OCI-LY7 (cell line): ENCODE data around the gene TUBAL3. TPM values are rescaled to one million over a fixed set of nuclear protein-coding genes. Genes with fewer than 3 reads are reported as not detected.

Experiments
- BruUV-seq: library from RNA; stranded (reverse); fragments of 400-500 nt; replicated peaks from 2 replicates; lab custom pipeline; 2021; lab: Mats Ljungman, UMichigan
- CTCF ChIA-PET: fragments of 300-600 bp; sonication (Branson Sonifier 250); formaldehyde crosslinking; loops from one replicate; lab custom pipeline; 2022; ENCODE audit warnings: antibody characterized with exemption; ENCODE audit not compliant: unreplicated experiment; lab: Charles Lee
- POLR2A ChIA-PET: fragments of 300-600 bp; sonication (Branson Sonifier 250); formaldehyde crosslinking; loops from one replicate; lab custom pipeline; 2022; ENCODE audit warnings: antibody characterized with exemption; lab: Charles Lee
- DNase-seq: peaks from one replicate; pipeline ENCODE4 v3.0.0-alpha.2; 2015; ENCODE audit warnings: low spot score
- H2AFZ ChIP-seq: fragments of 200-600 bp; sonication (generic), shearing (Covaris generic); 2 replicates; pipeline ENCODE4 v1.6.1; 2014; ENCODE audit warnings: mild to moderate bottlenecking, antibody characterized with exemption, low read length, moderate library complexity
- H3K27ac ChIP-seq: fragments of 200-600 bp; sonication (generic); 2 replicates; pipeline ENCODE4 v1.5.1; 2014; ENCODE audit warnings: mixed run types, low read depth, mild to moderate bottlenecking, moderate library complexity, low read length, inconsistent platforms; ENCODE audit not compliant: poor library complexity, severe bottlenecking
- H3K36me3 ChIP-seq: fragments of 200-600 bp; sonication (generic); 2 replicates; pipeline ENCODE4 v1.6.1; 2014; ENCODE audit warnings: mild to moderate bottlenecking, antibody characterized with exemption, low read length, moderate library complexity, mixed read lengths; ENCODE audit not compliant: insufficient read depth
- H3K4me1 ChIP-seq: fragments of 200-600 bp; sonication (generic); 2 replicates; pipeline ENCODE4 v1.5.1; 2014; ENCODE audit warnings: mild to moderate bottlenecking, low read length; ENCODE audit not compliant: insufficient read depth, poor library complexity, severe bottlenecking
- H3K4me2 ChIP-seq: fragments of 200-600 bp; sonication (generic); 2 replicates; pipeline ENCODE4 v1.6.1; 2014; ENCODE audit warnings: mild to moderate bottlenecking, low read length
- H3K4me3 ChIP-seq: fragments of 200-600 bp; sonication (generic); 2 replicates; pipeline ENCODE4 v1.5.1; 2014; ENCODE audit warnings: mild to moderate bottlenecking, low read depth, low read length; ENCODE audit not compliant: poor library complexity, severe bottlenecking
- H3K79me2 ChIP-seq: fragments of 200-600 bp; sonication (generic); 2 replicates; pipeline ENCODE4 v1.6.1; 2016; ENCODE audit warnings: low read depth, mild to moderate bottlenecking, low read length, moderate library complexity, mixed read lengths; ENCODE audit not compliant: insufficient read depth
- H3K9me2 ChIP-seq: fragments of 200-600 bp; sonication (generic); 2 replicates; pipeline ENCODE4 v1.6.1; 2016; ENCODE audit warnings: mild to moderate bottlenecking, low read length, mixed read lengths; ENCODE audit not compliant: insufficient read depth
- H3K9me3 ChIP-seq: fragments of 200-600 bp; sonication (generic); 2 replicates; pipeline ENCODE4 v1.6.1; 2014; ENCODE audit warnings: mild to moderate bottlenecking, mixed run types, low read length, mixed read lengths
- H4K20me1 ChIP-seq: fragments of 200-600 bp; sonication (generic); 2 replicates; pipeline ENCODE4 v1.6.1; 2014; ENCODE audit warnings: mild to moderate bottlenecking, antibody characterized with exemption, low read length, moderate library complexity, mixed read lengths; ENCODE audit not compliant: insufficient read depth
- EZH2phosphoT487 ChIP-seq: fragments of 200-600 bp; sonication (generic); IDR thresholded peaks from 2 replicates; pipeline ENCODE4 v1.6.1; 2018; ENCODE audit warnings: low read depth, borderline replicate concordance, mild to moderate bottlenecking, mixed run types, antibody characterized with exemption, low read length, moderate library complexity, mixed read lengths
- intact Hi-C: fragments of 100-400 bp; cut with micrococcal nuclease; formaldehyde crosslinking; loops from one replicate; pipeline ENCODE4 v1.10.0; 2022; ENCODE audit not compliant: unreplicated experiment
- total RNA-seq, 2 experiments: library from RNA; depleted of rRNA in 1 of 2; stranded (reverse); fragments of >200 nt in 1 of 2; shearing (Covaris generic) in 1 of 2; gene quantifications; 2 replicates each; pipeline ENCODE4 v1.2.3, GENCODE V29; 2014 to 2022
- TF ChIP-seq, protein P1 (sequence below): fragments of 200-600 bp; sonication (generic); conservative IDR thresholded peaks from 2 replicates; pipeline ENCODE4 v1.5.1; 2014; ENCODE audit warnings: mild to moderate bottlenecking, antibody characterized with exemption, low read length, moderate library complexity, mixed read lengths

Gene TUBAL3
- total RNA-seq, 2 experiments from 2014 or later = not detected

GRCh38 chr10:5370493-5371352, 33.9 kb downstream of the TUBAL3 start:
- Histone ChIP-seq H3K4me3 (no peak overlapping the region), H3K9me2 (no peaks in the 10 kb centered on the region), H4K20me1 (no peaks in the 10 kb centered on the region), H3K4me1 (no peaks in the 10 kb centered on the region), H3K4me2 (no peak overlapping the region), H2AFZ (no peak overlapping the region), H3K36me3 (no peaks in the 10 kb centered on the region), H3K79me2 (no peaks in the 10 kb centered on the region), H3K9me3 (0 out of 2 replicates have a peak, but pooled peaks cover 4% of the 10 kb centered on the region), H3K27ac (no peak overlapping the region)
- intact Hi-C loops = no loop called here
- no peak for DNase-seq
- TF ChIP-seq EZH2phosphoT487 = no peak
- TF ChIP-seq, protein P1, sequence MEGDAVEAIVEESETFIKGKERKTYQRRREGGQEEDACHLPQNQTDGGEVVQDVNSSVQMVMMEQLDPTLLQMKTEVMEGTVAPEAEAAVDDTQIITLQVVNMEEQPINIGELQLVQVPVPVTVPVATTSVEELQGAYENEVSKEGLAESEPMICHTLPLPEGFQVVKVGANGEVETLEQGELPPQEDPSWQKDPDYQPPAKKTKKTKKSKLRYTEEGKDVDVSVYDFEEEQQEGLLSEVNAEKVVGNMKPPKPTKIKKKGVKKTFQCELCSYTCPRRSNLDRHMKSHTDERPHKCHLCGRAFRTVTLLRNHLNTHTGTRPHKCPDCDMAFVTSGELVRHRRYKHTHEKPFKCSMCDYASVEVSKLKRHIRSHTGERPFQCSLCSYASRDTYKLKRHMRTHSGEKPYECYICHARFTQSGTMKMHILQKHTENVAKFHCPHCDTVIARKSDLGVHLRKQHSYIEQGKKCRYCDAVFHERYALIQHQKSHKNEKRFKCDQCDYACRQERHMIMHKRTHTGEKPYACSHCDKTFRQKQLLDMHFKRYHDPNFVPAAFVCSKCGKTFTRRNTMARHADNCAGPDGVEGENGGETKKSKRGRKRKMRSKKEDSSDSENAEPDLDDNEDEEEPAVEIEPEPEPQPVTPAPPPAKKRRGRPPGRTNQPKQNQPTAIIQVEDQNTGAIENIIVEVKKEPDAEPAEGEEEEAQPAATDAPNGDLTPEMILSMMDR = no peak
- CTCF ChIA-PET = no interaction called here
- no TSS peak for BruUV-seq
- POLR2A ChIA-PET = no interaction called here

DNA sequence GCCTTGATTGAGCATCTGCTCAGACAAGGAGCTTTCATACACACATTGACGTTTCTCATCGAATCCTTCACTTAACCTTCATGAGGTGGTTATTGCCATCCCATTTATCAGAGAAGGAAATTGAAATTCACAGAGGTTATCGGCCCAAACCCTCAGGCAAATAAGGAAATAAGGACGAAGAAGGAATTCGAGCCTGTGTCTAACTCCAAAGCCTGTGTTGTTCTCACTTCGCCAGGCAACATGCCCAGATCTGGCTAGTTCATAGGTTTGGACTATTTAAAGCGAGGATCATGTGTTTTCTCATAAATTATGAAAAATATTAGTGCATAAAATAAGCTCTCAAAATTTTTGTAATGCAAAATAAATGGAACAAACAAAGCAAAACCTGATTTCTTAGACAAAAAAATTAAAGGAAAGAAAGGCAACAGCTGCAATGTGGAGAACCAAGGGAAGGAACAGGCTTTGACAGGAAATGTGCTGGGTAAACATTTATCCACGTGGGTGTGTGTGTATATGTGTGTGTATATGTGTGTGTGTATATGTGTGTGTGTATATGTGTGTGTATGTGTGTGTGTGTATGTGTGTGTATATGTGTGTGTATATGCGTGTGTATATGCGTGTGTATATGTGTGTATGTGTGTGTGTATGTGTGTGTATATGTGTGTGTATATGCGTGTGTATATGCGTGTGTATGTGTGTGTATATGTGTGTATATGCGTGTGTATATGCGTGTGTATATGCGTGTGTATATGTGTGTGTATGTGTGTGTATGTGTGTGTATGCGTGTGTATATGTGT, 35.1 kb downstream of the TUBAL3 start:
- H3K9me2 ChIP-seq = no peaks in the 10 kb centered on the region
- no peak for DNase-seq
- H3K9me3 ChIP-seq = 0 out of 2 replicates have a peak, but pooled peaks cover 4% of the 10 kb centered on the region
- no peak overlapping the region for H3K27ac ChIP-seq
- no peaks in the 10 kb centered on the region for H3K36me3 ChIP-seq
- H3K4me1 ChIP-seq = no peaks in the 10 kb centered on the region
- no peak overlapping the region for H3K4me2 ChIP-seq
- BruUV-seq = no TSS peak
- TF ChIP-seq EZH2phosphoT487 = no peak
- TF ChIP-seq, protein P1 = no peak
- POLR2A ChIA-PET = no interaction called here
- no peaks in the 10 kb centered on the region for H4K20me1 ChIP-seq
- no peak overlapping the region for H3K4me3 ChIP-seq
- no peaks in the 10 kb centered on the region for H3K79me2 ChIP-seq
- H2AFZ ChIP-seq = no peak overlapping the region
- intact Hi-C loops = no loop called here
- CTCF ChIA-PET = no interaction called here
